ENCODE data around the gene OOSP1. TPM values are rescaled to one million over a fixed set of nuclear protein-coding genes. Genes with fewer than 3 reads are reported as not detected.

Gene OOSP1
- polyA plus RNA-seq, 3 donors, result not detected

DNA sequence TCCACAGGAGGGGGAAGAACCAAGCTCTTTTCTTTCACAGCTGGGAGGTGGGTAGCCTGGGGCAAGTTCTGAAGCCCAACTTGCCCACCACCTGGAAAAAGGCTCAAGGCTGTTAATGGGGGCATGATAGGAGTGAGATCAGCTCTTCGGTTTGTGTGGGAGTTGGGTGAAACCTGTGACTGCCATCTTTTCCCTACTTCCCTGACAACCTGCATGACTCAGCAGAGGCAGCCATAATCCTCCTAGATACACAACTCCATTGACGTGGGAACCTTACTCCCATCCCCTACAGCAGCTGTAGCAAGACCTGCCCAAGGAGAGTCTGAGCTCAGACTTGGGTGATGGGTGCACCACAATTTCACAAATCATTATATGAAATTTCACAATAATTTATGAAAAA is 65.5 kb downstream of the OOSP1 start:
- no peaks in the 10 kb centered on the region for H3K79me2 ChIP-seq (ENCODE audit: insufficient read depth, low read length)
- DNase-seq, result no peak
- H4K20me1 ChIP-seq (ENCODE audit: insufficient read depth, low read length), result no peaks in the 10 kb centered on the region
- H3K27ac ChIP-seq (ENCODE audit: low read depth in 1 of 2, low read length in 2 of 2), result no peak overlapping the region
- H2AFZ ChIP-seq (ENCODE audit: insufficient read depth, low read depth, low read length, poor library complexity, severe bottlenecking), result no peak overlapping the region
- Mint-ChIP-seq H3K9me3 (peaks cover 12 to 27% (median 17%) of the 10 kb centered on the region in 7 donors), H3K4me3 (no peak overlapping the region), H3K27me3 (ENCODE audit: low read depth in 3 of 3) (peaks cover 0 to 1% (median 0%) of the 10 kb centered on the region in 3 donors), H3K27ac (no peak overlapping the region), H3K4me1 (no peaks in the 10 kb centered on the region), H3K36me3 (no peaks in the 10 kb centered on the region)
- no peaks in the 10 kb centered on the region for H3K36me3 ChIP-seq (replicated peaks in 1 of 2; ENCODE audit: control insufficient read depth in 1 of 2, insufficient read depth in 2 of 2, low read length in 2 of 2)
- peaks cover 13% of the 10 kb centered on the region in 2 donors for H3K9me3 ChIP-seq (replicated peaks in 1 of 2; ENCODE audit: control insufficient read depth in 1 of 2, insufficient read depth in 1 of 2, low read length in 2 of 2)
- WGBS (ENCODE audit: insufficient coverage), result no CpG with 5 or more reads among the region's 2 CpGs
- no peak overlapping the region for H3K9ac ChIP-seq (ENCODE audit: insufficient read depth, low read length, poor library complexity, severe bottlenecking)
- H3K4me1 ChIP-seq (ENCODE audit: control insufficient read depth in 1 of 2, insufficient read depth in 2 of 2, low read length in 2 of 2), result no peaks in the 10 kb centered on the region
- TF ChIP-seq, protein P1, sequence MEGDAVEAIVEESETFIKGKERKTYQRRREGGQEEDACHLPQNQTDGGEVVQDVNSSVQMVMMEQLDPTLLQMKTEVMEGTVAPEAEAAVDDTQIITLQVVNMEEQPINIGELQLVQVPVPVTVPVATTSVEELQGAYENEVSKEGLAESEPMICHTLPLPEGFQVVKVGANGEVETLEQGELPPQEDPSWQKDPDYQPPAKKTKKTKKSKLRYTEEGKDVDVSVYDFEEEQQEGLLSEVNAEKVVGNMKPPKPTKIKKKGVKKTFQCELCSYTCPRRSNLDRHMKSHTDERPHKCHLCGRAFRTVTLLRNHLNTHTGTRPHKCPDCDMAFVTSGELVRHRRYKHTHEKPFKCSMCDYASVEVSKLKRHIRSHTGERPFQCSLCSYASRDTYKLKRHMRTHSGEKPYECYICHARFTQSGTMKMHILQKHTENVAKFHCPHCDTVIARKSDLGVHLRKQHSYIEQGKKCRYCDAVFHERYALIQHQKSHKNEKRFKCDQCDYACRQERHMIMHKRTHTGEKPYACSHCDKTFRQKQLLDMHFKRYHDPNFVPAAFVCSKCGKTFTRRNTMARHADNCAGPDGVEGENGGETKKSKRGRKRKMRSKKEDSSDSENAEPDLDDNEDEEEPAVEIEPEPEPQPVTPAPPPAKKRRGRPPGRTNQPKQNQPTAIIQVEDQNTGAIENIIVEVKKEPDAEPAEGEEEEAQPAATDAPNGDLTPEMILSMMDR (IDR thresholded peaks at IDR 0.05), result no peak
- no peaks in the 10 kb centered on the region for H3K27me3 ChIP-seq (ENCODE audit: control insufficient read depth in 2 of 2, insufficient read depth in 2 of 2, low read length in 2 of 2)
- intact Hi-C loops (cut with micrococcal nuclease), result no loop called here
- no peak overlapping the region for H3K4me3 ChIP-seq (replicated peaks in 1 of 3; ENCODE audit: low read depth in 2 of 3, low read length in 3 of 3)
- H3K4me2 ChIP-seq (replicated peaks; ENCODE audit: extremely low read depth, low read length, poor library complexity, severe bottlenecking), result no peak overlapping the region

DNA sequence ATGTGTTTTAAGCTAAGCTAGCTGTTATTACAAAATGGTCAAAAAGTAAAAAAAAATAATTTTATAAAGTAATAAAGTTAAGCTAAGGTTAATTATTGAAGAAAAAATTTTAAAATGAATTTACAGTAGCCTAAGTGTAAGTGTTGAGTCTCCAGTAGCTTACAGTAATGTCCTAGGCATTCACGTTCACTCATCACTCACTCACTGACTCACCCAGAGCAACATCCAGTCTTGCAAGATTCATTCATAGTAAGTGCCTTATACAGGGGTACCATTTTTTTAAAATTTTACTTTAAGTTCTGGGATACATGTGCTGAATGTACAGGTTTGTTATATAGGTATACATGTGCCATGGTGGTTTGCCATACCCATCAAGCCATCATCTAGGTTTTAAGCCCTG is 67.1 kb downstream of the OOSP1 start:
- H3K9me3 ChIP-seq (replicated peaks in 1 of 2; ENCODE audit: control insufficient read depth in 1 of 2, insufficient read depth in 1 of 2, low read length in 2 of 2), result peaks cover 1 to 4% of the 10 kb centered on the region in 2 donors
- TF ChIP-seq, protein P1 (IDR thresholded peaks at IDR 0.05), result no peak
- H3K27ac ChIP-seq (ENCODE audit: low read depth in 1 of 2, low read length in 2 of 2), result no peak overlapping the region
- no peak overlapping the region for H3K27ac Mint-ChIP-seq
- H4K20me1 ChIP-seq (ENCODE audit: insufficient read depth, low read length), result no peaks in the 10 kb centered on the region
- H3K4me1 ChIP-seq (ENCODE audit: control insufficient read depth in 1 of 2, insufficient read depth in 2 of 2, low read length in 2 of 2), result no peaks in the 10 kb centered on the region
- no peak overlapping the region for H3K9ac ChIP-seq (ENCODE audit: insufficient read depth, low read length, poor library complexity, severe bottlenecking)
- H2AFZ ChIP-seq (ENCODE audit: insufficient read depth, low read depth, low read length, poor library complexity, severe bottlenecking), result no peak overlapping the region
- DNase-seq, result no peak
- H3K36me3 Mint-ChIP-seq, result no peaks in the 10 kb centered on the region
- no peak overlapping the region for H3K4me3 Mint-ChIP-seq
- no peaks in the 10 kb centered on the region for H3K79me2 ChIP-seq (ENCODE audit: insufficient read depth, low read length)
- peaks cover 3 to 21% (median 12%) of the 10 kb centered on the region in 7 donors for H3K9me3 Mint-ChIP-seq
- H3K4me2 ChIP-seq (replicated peaks; ENCODE audit: extremely low read depth, low read length, poor library complexity, severe bottlenecking), result no peak overlapping the region
- H3K4me3 ChIP-seq (replicated peaks in 1 of 3; ENCODE audit: low read depth in 2 of 3, low read length in 3 of 3), result no peak overlapping the region
- no peaks in the 10 kb centered on the region for H3K36me3 ChIP-seq (replicated peaks in 1 of 2; ENCODE audit: control insufficient read depth in 1 of 2, insufficient read depth in 2 of 2, low read length in 2 of 2)
- WGBS (ENCODE audit: insufficient coverage), result no CpG with 5 or more reads among the region's 1 CpG
- intact Hi-C loops (cut with micrococcal nuclease), result no loop called here
- no peaks in the 10 kb centered on the region for H3K4me1 Mint-ChIP-seq
- no peaks in the 10 kb centered on the region for H3K27me3 ChIP-seq (ENCODE audit: control insufficient read depth in 2 of 2, insufficient read depth in 2 of 2, low read length in 2 of 2)
- H3K27me3 Mint-ChIP-seq (ENCODE audit: low read depth in 3 of 3), result peaks cover 0 to 1% (median 0%) of the 10 kb centered on the region in 3 donors

Other genes with a start within 250 kb of the OOSP1 start
- gene OR10V1, start 224.6 kb upstream of the OOSP1 start, polyA plus RNA-seq, result not detected
- gene STX3, start 183.1 kb upstream of the OOSP1 start, polyA plus RNA-seq, result 10 to 100 TPM; 22.4 to 50.9 (median 25.4) TPM
- 10 to 100 TPM; 34.1 to 75.0 (median 71.9) TPM for gene MRPL16, start 127.7 kb upstream of the OOSP1 start, polyA plus RNA-seq
- gene CBLIF, start 92.9 kb upstream of the OOSP1 start, polyA plus RNA-seq, result not detected
- gene TCN1, start 71.9 kb upstream of the OOSP1 start, polyA plus RNA-seq, result not detected
- gene OOSP3, start 59.6 kb upstream of the OOSP1 start, polyA plus RNA-seq, result not detected
- gene OOSP4A, start 25.6 kb downstream of the OOSP1 start, polyA plus RNA-seq, result not detected
- not detected for gene OOSP4B, start 78.7 kb downstream of the OOSP1 start, polyA plus RNA-seq
- not detected for gene OOSP2, start 102.0 kb downstream of the OOSP1 start, polyA plus RNA-seq
- under 1 TPM in 1 of 3 donors, not detected in 2; 0.26 TPM for gene MS4A3, start 118.2 kb downstream of the OOSP1 start, polyA plus RNA-seq
- gene MS4A2, start 150.2 kb downstream of the OOSP1 start, polyA plus RNA-seq, result under 1 TPM in 2 of 3 donors, not detected in 1; 0.19 to 0.26 TPM
- 1,000 to 10,000 TPM in 2 of 3 donors, 100 to 1,000 TPM in 1; 978 to 3,009 (median 2,353) TPM for gene MS4A6A, start 244.7 kb downstream of the OOSP1 start, polyA plus RNA-seq

All from CD14-positive monocyte (primary cell).